Pancreas (tissue), 10 donors: ENCODE data around the gene ULK4. TPM values are rescaled to one million over a fixed set of nuclear protein-coding genes. Genes with fewer than 3 reads are reported as not detected.
"Not testable (repeated sequence)": the region's sequence is repeated elsewhere in the genome, so short reads cannot be mapped to it uniquely, and the experiment has no call there.

ENCODE experiments used
- ATAC-seq, 4 donors: fragments of 200-7000 bp; cut with Tn5 transposase; one replicate each; pipeline versions ENCODE4 v1.8.0 to v1.9.1; 2020; ENCODE audit warnings: mild to moderate bottlenecking in 4 of 4, moderate library complexity in 4 of 4
- DNase-seq, 6 donors: peaks; one replicate each; pipeline ENCODE4 v3.0.0-alpha.2; 2020
- FAIRE-seq: peaks from 2 replicates; lab custom pipeline; 2012; peaks lifted over from hg19 to GRCh38; lab: Jason Lieb, UNC
- H3K27ac ChIP-seq, 4 donors: fragments of 200-600 bp; sonication (generic); 1 replicate in 3 of 4; 2 replicates in 1 of 4; pipeline versions ENCODE4 v1.5.0 to v1.8.0; 2020
- H3K27me3 ChIP-seq, 4 donors: fragments of 200-600 bp; one replicate each; pipeline ENCODE4 v1.8.0; 2021
- H3K36me3 ChIP-seq, 3 donors: fragments of 200-600 bp; sonication (generic) in 1 of 3; one replicate each; pipeline versions ENCODE4 v1.5.0 to v1.8.0; 2020 to 2021
- H3K4me1 ChIP-seq, 3 donors: fragments of 200-600 bp; one replicate each; pipeline ENCODE4 v1.8.0; 2021
- H3K4me3 ChIP-seq, 4 donors: fragments of 200-600 bp; sonication (generic) in 2 of 4; one replicate each; pipeline versions ENCODE4 v1.5.0 to v1.8.0; 2020 to 2021
- H3K9me3 ChIP-seq, 4 donors: fragments of 200-600 bp; one replicate each; pipeline ENCODE4 v1.8.0; 2021
- CTCF ChIP-seq, 4 donors: fragments of 200-600 bp; sonication (generic) in 3 of 4; IDR thresholded peaks; one replicate each; pipeline versions ENCODE4 v1.5.0 to v1.8.0; 2021; ENCODE audit warnings: antibody characterized with exemption in 4 of 4
- WGBS, 2 donors: extraction: QIAGEN DNeasy Blood & Tissue Kit; methylation state at CpG; one replicate each; pipeline ENCODE4 v1.1.7; 2013; 5-methylcytosine and 5-hydroxymethylcytosine counted together
- intact Hi-C, 3 donors: fragments of 100-400 bp; cut with DNase I; formaldehyde crosslinking; loops; one replicate each; pipeline versions ENCODE4 v1.11.1 to v1.14.2; 2022
- polyA plus RNA-seq, 2 donors: library from polyadenylated mRNA; stranded (reverse); fragments of 200-250 nt; gene quantifications; one replicate each; pipeline ENCODE4 v1.2.3, GENCODE V29; 2013
- total RNA-seq, 6 donors: library from RNA; stranded (reverse); fragmentation: NEBNext Ultra II Directional in 4 of 6; extraction: Animal tissue kit (Norgen Biotek cat#: 25700) in 4 of 6; gene quantifications; one replicate each; pipeline versions ENCODE4 v1.2.1 to v1.2.4, GENCODE V29; 2021 to 2023
- donor health status: healthy with polysubstance abuse.
- donor health status: DM: no; HTN: no; CAD: no; lungs with moderate emphysema.
- donor health status: DM: no; HTN: no; CAD: no.
- donor health status: control.
- donor health status: control.
- donor health status: Bipolar disorder and iron deficiency.
- donor health status: DM: yes; HTN: yes; CAD: no.
- donor health status: DM: no; HTN: no; CAD: no.
- donor health status: DM: no; HTN: no; CAD: no.
- donor health status: DM: yes; HTN: yes; CAD: no.

The ULK4 gene
- total and polyA plus RNA-seq, 8 donors = 2.3 to 8.6 (median 4.2) TPM

- ATAC-seq = no peak
- no peak overlapping the region for H3K27ac ChIP-seq
- TF ChIP-seq CTCF (IDR thresholded peaks at IDR 0.05) = no peak
- no peak for DNase-seq
- intact Hi-C loops = loop anchor here in 1 of 3 donors (10.0 kb wide), 1 partner anchor 1554 kb away; no protein-coding TSS in a partner anchor
- no peak overlapping the region for H3K4me3 ChIP-seq
- H3K36me3 ChIP-seq = no peaks in the 10 kb centered on the region
- no peaks in the 10 kb centered on the region for H3K9me3 ChIP-seq
- WGBS, 2 donors = 29 to 39% methylated on average over 3 of the region's 3 CpGs
- no peaks in the 10 kb centered on the region for H3K27me3 ChIP-seq
- H3K4me1 ChIP-seq = no peaks in the 10 kb centered on the region
- FAIRE-seq = no peak
Observed at GRCh38 chr3:41888368-41889076, 73.4 kb downstream of the ULK4 start.

GRCh38 chr3:41882956-41883355, 78.9 kb downstream of the ULK4 start:
- H3K27ac ChIP-seq = no peak overlapping the region
- H3K4me3 ChIP-seq = no peak overlapping the region
- no peaks in the 10 kb centered on the region for H3K9me3 ChIP-seq
- FAIRE-seq = no peak
- no peak for TF ChIP-seq CTCF (IDR thresholded peaks at IDR 0.05)
- ATAC-seq = no peak
- no peaks in the 10 kb centered on the region for H3K4me1 ChIP-seq
- no peak for DNase-seq
- no peaks in the 10 kb centered on the region for H3K27me3 ChIP-seq
- no peaks in the 10 kb centered on the region for H3K36me3 ChIP-seq
- intact Hi-C loops = loop anchor here in 2 of 3 donors (5.0 to 10.0 kb wide), 3 partner anchors 1301 to 1548 kb away; no protein-coding TSS in a partner anchor

GRCh38 chr3:41881233-41881821, 80.6 kb downstream of the ULK4 start:
- DNase-seq (peak in 1 of 6 donors; percentile 24), FAIRE-seq (peak; percentile 98), ATAC-seq (peak in 2 of 4 donors; percentile 52 to 57)
- H3K4me3 ChIP-seq = no peak overlapping the region
- no peaks in the 10 kb centered on the region for H3K4me1 ChIP-seq
- no peaks in the 10 kb centered on the region for H3K27me3 ChIP-seq
- no peak overlapping the region for H3K27ac ChIP-seq
- no peaks in the 10 kb centered on the region for H3K36me3 ChIP-seq
- no peaks in the 10 kb centered on the region for H3K9me3 ChIP-seq
- WGBS, 2 donors = 44 to 49% methylated on average over 3 of the region's 3 CpGs
- intact Hi-C loops = loop anchor here in 2 of 3 donors (5.0 to 10.0 kb wide), 3 partner anchors 1299 to 1547 kb away; no protein-coding TSS in a partner anchor
- TF ChIP-seq CTCF (IDR thresholded peaks at IDR 0.05) = peak; percentile 35 to 69 (median 47)

- no peak for DNase-seq
- no peaks in the 10 kb centered on the region for H3K9me3 ChIP-seq
- no peak for TF ChIP-seq CTCF (IDR thresholded peaks at IDR 0.05)
- intact Hi-C loops = loop anchor here in 2 of 3 donors (5.0 to 10.0 kb wide), 3 partner anchors 1298 to 1546 kb away; no protein-coding TSS in a partner anchor
- no peaks in the 10 kb centered on the region for H3K36me3 ChIP-seq
- H3K27me3 ChIP-seq = no peaks in the 10 kb centered on the region
- no peaks in the 10 kb centered on the region for H3K4me1 ChIP-seq
- no peak for FAIRE-seq
- H3K4me3 ChIP-seq = no peak overlapping the region
- ATAC-seq = no peak
- WGBS, 2 donors = 28 to 44% methylated on average over 2 of the region's 2 CpGs
- no peak overlapping the region for H3K27ac ChIP-seq
Observed at GRCh38 chr3:41880387-41880786, 81.5 kb downstream of the ULK4 start.

- H3K4me3 ChIP-seq, DNase-seq, FAIRE-seq, H3K27ac ChIP-seq, intact Hi-C loops, ATAC-seq, H3K27me3 ChIP-seq, H3K4me1 ChIP-seq, H3K9me3 ChIP-seq, H3K36me3 ChIP-seq: not testable (repeated sequence)
- WGBS, 2 donors = 89 to 98% methylated on average over 9 of the region's 9 CpGs
Observed at GRCh38 chr3:41877741-41878140, 84.2 kb downstream of the ULK4 start.
